ENCODE measurements around the gene BNIP5. TPM values are rescaled to one million over a fixed set of nuclear protein-coding genes. Genes with fewer than 3 reads are reported as not detected.

Gene BNIP5
- polyA plus RNA-seq, 3 donors: not detected

- H3K4me1 ChIP-seq (ENCODE audit: control insufficient read depth in 1 of 2, insufficient read depth in 2 of 2, low read length in 2 of 2): peaks cover 3 to 5% of the 10 kb centered on the region in 2 donors
- no peaks in the 10 kb centered on the region for H3K36me3 Mint-ChIP-seq
- H3K9me3 Mint-ChIP-seq: no peaks in the 10 kb centered on the region
- H3K27me3 ChIP-seq (ENCODE audit: control insufficient read depth in 2 of 2, insufficient read depth in 2 of 2, low read length in 2 of 2): no peaks in the 10 kb centered on the region
- H3K27ac ChIP-seq (ENCODE audit: low read depth in 1 of 2, low read length in 2 of 2): no peak overlapping the region
- no peak for DNase-seq
- no peak overlapping the region for H2AFZ ChIP-seq (ENCODE audit: insufficient read depth, low read depth, low read length, poor library complexity, severe bottlenecking)
- no peak overlapping the region for H3K4me3 ChIP-seq (replicated peaks in 1 of 3; ENCODE audit: low read depth in 2 of 3, low read length in 3 of 3)
- TF ChIP-seq, protein P1, sequence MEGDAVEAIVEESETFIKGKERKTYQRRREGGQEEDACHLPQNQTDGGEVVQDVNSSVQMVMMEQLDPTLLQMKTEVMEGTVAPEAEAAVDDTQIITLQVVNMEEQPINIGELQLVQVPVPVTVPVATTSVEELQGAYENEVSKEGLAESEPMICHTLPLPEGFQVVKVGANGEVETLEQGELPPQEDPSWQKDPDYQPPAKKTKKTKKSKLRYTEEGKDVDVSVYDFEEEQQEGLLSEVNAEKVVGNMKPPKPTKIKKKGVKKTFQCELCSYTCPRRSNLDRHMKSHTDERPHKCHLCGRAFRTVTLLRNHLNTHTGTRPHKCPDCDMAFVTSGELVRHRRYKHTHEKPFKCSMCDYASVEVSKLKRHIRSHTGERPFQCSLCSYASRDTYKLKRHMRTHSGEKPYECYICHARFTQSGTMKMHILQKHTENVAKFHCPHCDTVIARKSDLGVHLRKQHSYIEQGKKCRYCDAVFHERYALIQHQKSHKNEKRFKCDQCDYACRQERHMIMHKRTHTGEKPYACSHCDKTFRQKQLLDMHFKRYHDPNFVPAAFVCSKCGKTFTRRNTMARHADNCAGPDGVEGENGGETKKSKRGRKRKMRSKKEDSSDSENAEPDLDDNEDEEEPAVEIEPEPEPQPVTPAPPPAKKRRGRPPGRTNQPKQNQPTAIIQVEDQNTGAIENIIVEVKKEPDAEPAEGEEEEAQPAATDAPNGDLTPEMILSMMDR (IDR thresholded peaks at IDR 0.05): no peak
- no peaks in the 10 kb centered on the region for H3K9me3 ChIP-seq (replicated peaks in 1 of 2; ENCODE audit: control insufficient read depth in 1 of 2, insufficient read depth in 1 of 2, low read length in 2 of 2)
- intact Hi-C loops (cut with micrococcal nuclease): no loop called here
- no peaks in the 10 kb centered on the region for H3K36me3 ChIP-seq (replicated peaks in 1 of 2; ENCODE audit: control insufficient read depth in 1 of 2, insufficient read depth in 2 of 2, low read length in 2 of 2)
- peaks cover 0 to 4% (median 3%) of the 10 kb centered on the region in 3 donors for H3K27me3 Mint-ChIP-seq (ENCODE audit: low read depth in 3 of 3)
- H3K27ac Mint-ChIP-seq: no peak overlapping the region
- no peak overlapping the region for H3K4me2 ChIP-seq (replicated peaks; ENCODE audit: extremely low read depth, low read length, poor library complexity, severe bottlenecking)
- no peaks in the 10 kb centered on the region for H3K79me2 ChIP-seq (ENCODE audit: insufficient read depth, low read length)
- no peak overlapping the region for H3K9ac ChIP-seq (ENCODE audit: insufficient read depth, low read length, poor library complexity, severe bottlenecking)
- WGBS (ENCODE audit: insufficient coverage): 71% methylated on average over 4 of the region's 6 CpGs
- no peak overlapping the region for H3K4me3 Mint-ChIP-seq
- H4K20me1 ChIP-seq (ENCODE audit: insufficient read depth, low read length): no peaks in the 10 kb centered on the region
- H3K4me1 Mint-ChIP-seq: peaks cover 8% of the 10 kb centered on the region
Observed at GRCh38 chr6:36324191-36324590, 12.5 kb downstream of the BNIP5 start.

GRCh38 chr6:36323062-36323461 lies 13.6 kb downstream of the BNIP5 start:
- no peaks in the 10 kb centered on the region for H3K27me3 ChIP-seq (ENCODE audit: control insufficient read depth in 2 of 2, insufficient read depth in 2 of 2, low read length in 2 of 2)
- H3K36me3 Mint-ChIP-seq: no peaks in the 10 kb centered on the region
- no peaks in the 10 kb centered on the region for H3K36me3 ChIP-seq (replicated peaks in 1 of 2; ENCODE audit: control insufficient read depth in 1 of 2, insufficient read depth in 2 of 2, low read length in 2 of 2)
- WGBS (ENCODE audit: insufficient coverage): 70% methylated on average over 5 of the region's 8 CpGs
- intact Hi-C loops (cut with micrococcal nuclease): no loop called here
- H4K20me1 ChIP-seq (ENCODE audit: insufficient read depth, low read length): no peaks in the 10 kb centered on the region
- peaks cover 8% of the 10 kb centered on the region for H3K4me1 Mint-ChIP-seq
- no peaks in the 10 kb centered on the region for H3K9me3 ChIP-seq (replicated peaks in 1 of 2; ENCODE audit: control insufficient read depth in 1 of 2, insufficient read depth in 1 of 2, low read length in 2 of 2)
- TF ChIP-seq, protein P1 (IDR thresholded peaks at IDR 0.05): no peak
- no peak overlapping the region for H3K9ac ChIP-seq (ENCODE audit: insufficient read depth, low read length, poor library complexity, severe bottlenecking)
- H3K9me3 Mint-ChIP-seq: no peaks in the 10 kb centered on the region
- H3K4me3 Mint-ChIP-seq: no peak overlapping the region
- H3K4me3 ChIP-seq (replicated peaks in 1 of 3; ENCODE audit: low read depth in 2 of 3, low read length in 3 of 3): no peak overlapping the region
- no peak overlapping the region for H3K27ac ChIP-seq (ENCODE audit: low read depth in 1 of 2, low read length in 2 of 2)
- no peaks in the 10 kb centered on the region for H3K79me2 ChIP-seq (ENCODE audit: insufficient read depth, low read length)
- peaks cover 3 to 5% of the 10 kb centered on the region in 2 donors for H3K4me1 ChIP-seq (ENCODE audit: control insufficient read depth in 1 of 2, insufficient read depth in 2 of 2, low read length in 2 of 2)
- no peak overlapping the region for H2AFZ ChIP-seq (ENCODE audit: insufficient read depth, low read depth, low read length, poor library complexity, severe bottlenecking)
- peaks cover 0 to 3% (median 1%) of the 10 kb centered on the region in 3 donors for H3K27me3 Mint-ChIP-seq (ENCODE audit: low read depth in 3 of 3)
- DNase-seq: peak; percentile 28 to 55 (median 30)
- no peak overlapping the region for H3K4me2 ChIP-seq (replicated peaks; ENCODE audit: extremely low read depth, low read length, poor library complexity, severe bottlenecking)
- no peak overlapping the region for H3K27ac Mint-ChIP-seq

Data from CD14-positive monocyte (primary cell).